GM21528 (cell line): Measurements from ENCODE around the gene CEBPA.
"Not testable (repeated sequence)": the region's sequence is repeated elsewhere in the genome, so short reads cannot be mapped to it uniquely, and the experiment has no call there.

Experiments used
- ATAC-seq: cut with Tn5 transposase; IDR thresholded peaks from one replicate; pipeline ENCODE4 v1.9.1; 2021; ENCODE audit warnings: mild to moderate bottlenecking, moderate library complexity; ENCODE audit not compliant: unreplicated experiment, low FRiP score

The CEBPA gene

DNA sequence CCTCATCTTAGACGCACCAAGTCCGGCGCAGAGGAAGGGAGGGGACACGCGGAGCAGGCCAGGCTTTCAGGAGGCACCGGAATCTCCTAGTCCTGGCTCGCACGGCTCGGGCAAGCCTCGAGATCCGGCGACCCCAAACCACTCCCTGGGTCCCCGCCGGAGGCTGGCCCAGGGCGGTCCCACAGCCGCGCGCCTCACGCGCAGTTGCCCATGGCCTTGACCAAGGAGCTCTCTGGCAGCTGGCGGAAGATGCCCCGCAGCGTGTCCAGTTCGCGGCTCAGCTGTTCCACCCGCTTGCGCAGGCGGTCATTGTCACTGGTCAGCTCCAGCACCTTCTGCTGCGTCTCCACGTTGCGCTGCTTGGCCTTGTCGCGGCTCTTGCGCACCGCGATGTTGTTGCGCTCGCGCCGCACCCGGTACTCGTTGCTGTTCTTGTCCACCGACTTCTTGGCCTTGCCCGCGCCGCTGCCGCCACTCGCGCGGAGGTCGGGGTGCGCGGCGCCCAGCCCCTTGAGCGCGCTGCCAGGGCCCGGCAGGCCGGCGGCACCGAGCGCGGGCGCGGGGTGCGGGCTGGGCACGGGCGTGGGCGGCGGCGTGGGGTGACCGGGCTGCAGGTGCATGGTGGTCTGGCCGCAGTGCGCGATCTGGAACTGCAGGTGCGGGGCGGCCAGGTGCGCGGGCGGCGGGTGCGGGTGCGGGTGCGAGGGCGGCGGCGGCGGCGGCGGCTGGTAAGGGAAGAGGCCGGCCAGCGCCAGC is 1.0 kb downstream of the CEBPA start:
- no peak for ATAC-seq

DNA sequence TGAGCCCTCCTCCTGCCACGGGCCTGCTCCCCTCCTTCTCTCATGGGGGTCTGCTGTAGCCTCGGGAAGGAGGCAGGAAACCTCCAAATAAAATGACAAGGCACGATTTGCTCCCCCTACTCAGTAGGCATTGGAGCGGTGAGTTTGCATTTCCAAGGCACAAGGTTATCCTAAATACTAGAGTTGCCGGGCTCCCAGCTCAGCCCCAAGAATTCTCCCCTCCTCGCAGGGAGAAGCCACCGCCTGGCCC is 1.5 kb downstream of the CEBPA start:
- no peak for ATAC-seq

- no peak for ATAC-seq
Observed at GRCh38 chr19:33300009-33300893, 2.1 kb downstream of the CEBPA start.

- ATAC-seq, result no peak
Observed at GRCh38 chr19:33299051-33299688, 3.2 kb downstream of the CEBPA start.

- ATAC-seq, result no peak
Observed at GRCh38 chr19:33298146-33298911, 4.0 kb downstream of the CEBPA start.

GRCh38 chr19:33297401-33298145 is 4.8 kb downstream of the CEBPA start:
- ATAC-seq, result no peak

GRCh38 chr19:33296488-33296971 is 5.8 kb downstream of the CEBPA start:
- no peak for ATAC-seq

DNA sequence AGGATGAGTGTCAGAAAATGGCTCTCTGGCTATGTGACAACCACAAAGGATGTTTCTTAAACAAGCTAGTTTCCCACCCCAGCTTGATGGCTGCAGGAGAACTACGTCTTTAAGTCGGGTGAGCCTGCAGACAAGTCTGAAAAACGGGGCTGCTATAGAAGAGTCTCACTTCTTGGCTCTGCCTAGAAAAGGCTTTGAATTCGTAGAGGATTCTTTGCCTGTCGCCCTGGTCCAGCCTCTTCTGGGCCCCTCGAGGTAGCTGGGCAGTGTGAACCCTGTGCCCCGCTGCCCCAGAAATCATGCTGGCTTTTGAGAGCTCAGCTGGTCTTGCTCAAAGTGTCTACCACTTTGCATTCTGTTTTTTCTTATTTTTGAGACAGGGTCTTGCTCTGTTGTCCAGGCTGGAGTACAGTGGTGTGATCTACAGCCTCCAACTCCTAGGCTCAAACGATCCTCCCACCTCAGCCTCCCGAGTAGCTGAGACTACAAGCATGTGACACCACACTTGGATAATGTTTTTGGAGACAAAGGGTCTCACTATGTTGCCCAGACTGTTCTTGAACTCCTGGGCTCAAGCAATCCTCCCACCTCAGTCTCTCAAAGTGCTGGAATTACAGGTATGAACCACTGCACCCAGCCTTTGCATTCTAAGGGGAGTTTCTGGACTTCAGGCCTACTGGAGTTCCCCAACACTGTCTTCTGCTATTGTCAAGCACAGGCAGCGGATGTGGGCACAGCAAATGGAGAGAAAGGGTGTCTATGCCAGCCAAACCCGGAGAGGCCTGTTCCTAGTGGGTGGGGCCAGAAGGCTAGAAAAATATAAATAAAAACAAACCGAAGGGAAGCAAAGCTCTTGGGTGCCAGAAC is 6.5 kb downstream of the CEBPA start:
- no peak for ATAC-seq

DNA sequence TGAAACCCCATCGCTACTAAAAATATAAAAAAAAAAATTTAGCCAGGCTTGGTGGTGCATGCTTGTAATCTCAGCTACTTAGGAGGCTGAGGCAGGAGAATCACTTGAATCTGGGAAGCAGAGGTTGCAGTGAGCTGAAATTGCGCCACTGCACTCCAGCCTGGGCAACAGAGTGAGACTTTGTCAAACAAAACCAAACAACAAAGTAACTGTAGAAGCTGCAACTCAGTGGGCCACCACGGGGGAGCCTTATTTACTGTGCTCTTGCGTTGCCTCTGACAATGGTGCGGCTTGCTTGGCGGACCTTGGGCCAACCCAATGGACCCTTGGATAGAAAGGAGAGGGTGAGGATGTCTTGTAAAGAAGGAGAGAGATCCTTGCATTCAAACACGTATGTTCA is 7.3 kb downstream of the CEBPA start:
- ATAC-seq, result not testable (repeated sequence)

GRCh38 chr19:33294058-33294798 is 8.1 kb downstream of the CEBPA start:
- ATAC-seq, result no peak

GRCh38 chr19:33293255-33294057 is 8.9 kb downstream of the CEBPA start:
- ATAC-seq, result no peak

GRCh38 chr19:33292595-33293254 is 9.6 kb downstream of the CEBPA start:
- ATAC-seq, result no peak

DNA sequence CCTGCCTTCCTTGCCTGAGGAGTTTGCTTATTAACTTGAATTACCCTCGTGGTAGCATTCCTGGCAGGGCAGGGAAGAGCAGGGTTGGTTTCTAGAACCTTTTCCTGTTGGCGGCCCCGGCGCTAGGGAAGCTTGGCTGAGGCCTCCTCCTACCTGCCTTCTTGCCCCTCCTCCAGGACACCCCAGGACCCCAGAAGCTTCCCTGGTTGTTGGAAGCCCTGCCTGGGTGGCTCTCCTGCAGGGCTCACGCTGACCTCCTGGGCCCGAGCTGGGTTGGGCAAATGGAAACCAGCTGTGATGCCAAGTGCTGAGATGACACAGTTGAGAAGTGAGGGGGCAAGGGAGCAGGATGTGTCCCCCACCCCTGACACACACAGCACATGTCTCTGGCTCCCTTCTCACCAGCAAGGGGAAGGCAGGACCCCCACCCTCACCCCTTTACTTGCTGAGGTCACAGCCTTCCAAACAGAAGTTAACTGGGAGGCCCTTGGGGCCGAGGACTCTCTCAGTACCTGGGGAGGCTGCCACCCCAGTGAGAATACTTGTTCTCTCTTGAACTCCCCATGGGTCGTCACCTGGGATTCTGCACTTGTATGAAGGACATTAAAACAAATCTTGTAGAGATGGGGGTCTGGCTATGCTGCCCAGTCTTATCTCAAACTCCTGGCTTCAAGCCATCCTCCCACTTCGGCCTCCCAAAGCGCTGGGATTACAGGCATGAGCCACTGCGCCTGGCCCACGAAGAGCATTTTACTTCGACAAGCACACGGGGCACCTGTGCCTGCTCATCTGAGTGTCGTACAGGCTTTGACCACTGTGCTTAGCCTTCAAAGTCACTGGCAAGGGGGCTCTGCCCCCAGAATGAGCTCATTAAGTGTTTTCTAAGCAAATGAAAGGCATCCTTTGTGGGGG is 10.5 kb downstream of the CEBPA start:
- no peak for ATAC-seq

GRCh38 chr19:33290956-33291622 is 11.2 kb downstream of the CEBPA start:
- ATAC-seq, result no peak

- ATAC-seq, result no peak
Observed at GRCh38 chr19:33290082-33290815, 12.1 kb downstream of the CEBPA start.
